Progenitor cell of endocrine pancreas (in vitro differentiated cells): ENCODE results near the gene ACOT2. TPM values are rescaled to one million over a fixed set of nuclear protein-coding genes. Genes with fewer than 3 reads are reported as not detected.
"Not testable (repeated sequence)": the region's sequence is repeated elsewhere in the genome, so short reads cannot be mapped to it uniquely, and the experiment has no call there.

Experiments used
- DNase-seq: peaks from one replicate; pipeline ENCODE4 v3.0.0; 2021; ENCODE audit warnings: low spot score; ENCODE audit not compliant: unreplicated experiment
- H3K27ac Mint-ChIP-seq: 2 replicates; pipeline ENCODE4 v1.8.0; 2021; ENCODE audit warnings: mild to moderate bottlenecking, moderate library complexity, mixed read lengths
- H3K27me3 Mint-ChIP-seq: 2 replicates; pipeline ENCODE4 v1.8.0; 2021; ENCODE audit warnings: mixed read lengths
- H3K36me3 Mint-ChIP-seq: 2 replicates; pipeline ENCODE4 v1.8.0; 2022; ENCODE audit warnings: mixed read lengths; ENCODE audit not compliant: insufficient read depth
- H3K4me1 Mint-ChIP-seq: 2 replicates; pipeline ENCODE4 v1.8.0; 2021; ENCODE audit warnings: low read depth, mixed read lengths
- H3K4me3 Mint-ChIP-seq: 2 replicates; pipeline ENCODE4 v1.8.0; 2021; ENCODE audit warnings: low read depth, mild to moderate bottlenecking, moderate library complexity, mixed read lengths
- H3K9me3 Mint-ChIP-seq: 2 replicates; pipeline ENCODE4 v1.8.0; 2021; ENCODE audit warnings: low read depth, mixed read lengths
- total RNA-seq: library from RNA; stranded (reverse); gene quantifications from 2 replicates; pipeline ENCODE4 v1.2.1, GENCODE V29; 2021
- TF ChIP-seq, protein P1 (sequence below): fragments of 200-600 bp; sonication (generic); IDR thresholded peaks from one replicate; pipeline ENCODE4 v1.5.0; 2021; ENCODE audit warnings: antibody characterized with exemption, mild to moderate bottlenecking; ENCODE audit not compliant: unreplicated experiment

Gene ACOT2
- total RNA-seq, 1 donor from 2014 or later = 13.5 TPM

DNA sequence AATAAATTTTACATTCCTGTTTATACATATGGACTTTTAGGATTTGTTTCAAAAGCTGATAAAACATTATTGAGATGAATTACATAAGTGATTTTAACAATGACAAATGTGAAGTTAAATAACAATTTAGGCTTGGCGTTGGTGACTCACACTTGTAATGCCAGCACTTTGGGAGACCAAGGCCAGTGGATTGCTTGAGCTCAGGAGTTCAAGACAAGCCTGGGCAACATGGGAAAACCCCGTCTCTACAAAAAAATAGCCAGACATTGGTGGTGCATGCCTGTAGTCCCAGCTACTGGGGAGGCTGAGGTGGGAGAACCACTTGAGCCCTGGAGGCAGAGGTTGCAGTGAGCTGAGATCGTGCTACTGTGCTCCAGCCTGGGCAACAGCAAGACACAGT, 7.4 kb downstream of the ACOT2 start:
- Mint-ChIP-seq H3K27me3 (no peaks in the 10 kb centered on the region), H3K36me3 (peaks cover 17% of the 10 kb centered on the region), H3K27ac (no peak overlapping the region), H3K4me3 (no peak overlapping the region), H3K4me1 (no peaks in the 10 kb centered on the region), H3K9me3 (no peaks in the 10 kb centered on the region)
- DNase-seq = no peak
- TF ChIP-seq, protein P1, sequence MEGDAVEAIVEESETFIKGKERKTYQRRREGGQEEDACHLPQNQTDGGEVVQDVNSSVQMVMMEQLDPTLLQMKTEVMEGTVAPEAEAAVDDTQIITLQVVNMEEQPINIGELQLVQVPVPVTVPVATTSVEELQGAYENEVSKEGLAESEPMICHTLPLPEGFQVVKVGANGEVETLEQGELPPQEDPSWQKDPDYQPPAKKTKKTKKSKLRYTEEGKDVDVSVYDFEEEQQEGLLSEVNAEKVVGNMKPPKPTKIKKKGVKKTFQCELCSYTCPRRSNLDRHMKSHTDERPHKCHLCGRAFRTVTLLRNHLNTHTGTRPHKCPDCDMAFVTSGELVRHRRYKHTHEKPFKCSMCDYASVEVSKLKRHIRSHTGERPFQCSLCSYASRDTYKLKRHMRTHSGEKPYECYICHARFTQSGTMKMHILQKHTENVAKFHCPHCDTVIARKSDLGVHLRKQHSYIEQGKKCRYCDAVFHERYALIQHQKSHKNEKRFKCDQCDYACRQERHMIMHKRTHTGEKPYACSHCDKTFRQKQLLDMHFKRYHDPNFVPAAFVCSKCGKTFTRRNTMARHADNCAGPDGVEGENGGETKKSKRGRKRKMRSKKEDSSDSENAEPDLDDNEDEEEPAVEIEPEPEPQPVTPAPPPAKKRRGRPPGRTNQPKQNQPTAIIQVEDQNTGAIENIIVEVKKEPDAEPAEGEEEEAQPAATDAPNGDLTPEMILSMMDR = no peak

DNA sequence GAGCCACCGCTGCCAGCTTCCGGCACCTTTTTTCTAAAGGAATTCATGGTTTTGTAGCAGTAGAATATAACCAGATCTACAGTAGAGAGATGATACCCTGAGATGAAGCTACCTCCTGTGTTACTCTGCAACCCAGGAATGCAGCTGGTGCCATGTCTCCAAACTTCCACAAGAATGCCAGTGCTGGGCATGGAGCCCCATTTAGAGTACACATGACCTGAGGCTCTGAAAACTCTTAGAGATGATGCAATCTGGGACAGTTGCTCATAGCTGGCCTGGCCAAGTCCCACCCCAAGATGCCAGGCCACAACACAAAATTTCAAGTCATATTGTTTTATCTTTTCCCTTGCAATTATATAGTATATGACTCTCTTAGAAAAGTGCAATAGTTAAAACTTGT, 8.2 kb downstream of the ACOT2 start:
- H3K36me3 Mint-ChIP-seq = peaks cover 16% of the 10 kb centered on the region
- H3K4me3 Mint-ChIP-seq, DNase-seq, H3K9me3 Mint-ChIP-seq, H3K4me1 Mint-ChIP-seq, H3K27me3 Mint-ChIP-seq, H3K27ac Mint-ChIP-seq: not testable (repeated sequence)

DNA sequence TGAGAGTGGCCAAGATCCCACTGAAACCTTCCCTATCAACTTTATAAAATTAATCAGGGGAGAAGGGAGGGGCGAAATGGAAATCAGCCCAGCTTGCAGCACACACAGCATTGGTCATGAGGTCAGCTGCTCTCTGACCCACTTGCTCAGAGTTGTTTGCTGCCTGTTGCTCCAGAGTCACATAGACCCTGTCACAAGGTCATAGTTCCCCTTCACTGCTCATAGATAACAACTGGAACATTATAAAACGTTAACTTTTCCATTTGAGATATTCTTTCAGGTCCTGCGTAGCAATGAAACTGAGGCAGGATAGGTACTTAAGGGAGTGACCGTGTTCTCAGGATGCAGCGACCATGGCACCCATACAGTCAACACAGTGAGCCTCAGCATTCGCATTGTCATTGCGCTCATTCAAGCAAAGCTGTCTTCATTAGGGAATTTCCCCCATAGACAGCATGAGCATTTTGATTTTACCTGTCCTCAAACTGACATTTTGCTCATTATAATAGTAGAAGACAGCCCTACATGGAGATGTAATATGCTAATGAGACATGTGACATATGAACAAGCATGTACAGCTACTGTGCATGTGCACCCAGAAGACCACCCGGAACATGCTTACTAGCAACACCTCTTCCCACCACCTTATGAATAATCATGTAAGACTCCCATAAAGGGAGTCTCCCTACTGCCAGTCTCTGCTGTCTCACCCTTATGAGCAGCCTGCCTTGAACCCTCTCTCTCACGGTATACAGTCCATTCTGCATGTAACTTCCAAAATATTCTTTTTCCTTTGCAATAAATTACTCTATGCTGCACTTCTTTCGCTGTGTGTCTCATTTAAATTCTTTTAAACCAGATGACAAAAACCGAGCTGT, 13.3 kb downstream of the ACOT2 start:
- H3K27ac Mint-ChIP-seq, H3K9me3 Mint-ChIP-seq, DNase-seq, H3K4me3 Mint-ChIP-seq, H3K4me1 Mint-ChIP-seq, H3K27me3 Mint-ChIP-seq, H3K36me3 Mint-ChIP-seq: not testable (repeated sequence)

DNA sequence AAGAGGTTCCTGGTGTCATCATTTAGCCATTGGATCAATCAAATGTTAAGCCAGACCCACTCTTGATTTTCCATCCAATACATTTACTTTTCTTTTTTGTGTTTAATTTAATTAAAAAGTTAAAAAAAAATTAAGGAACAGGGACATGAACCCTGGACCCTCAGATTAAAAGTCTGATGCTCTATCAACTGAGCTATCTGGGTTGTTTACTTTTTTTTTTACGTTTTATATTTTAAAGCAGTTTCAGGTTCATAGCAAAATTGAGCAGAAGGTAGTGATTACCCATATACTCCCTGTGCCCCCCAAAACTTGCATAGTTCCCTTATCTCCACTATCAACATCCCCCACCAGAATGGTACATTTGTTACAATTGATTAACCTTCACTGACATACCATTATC, 19.7 kb downstream of the ACOT2 start:
- H3K4me3 Mint-ChIP-seq = no peak overlapping the region
- H3K36me3 Mint-ChIP-seq = no peaks in the 10 kb centered on the region
- TF ChIP-seq, protein P1 = no peak
- H3K27ac Mint-ChIP-seq = no peak overlapping the region
- DNase-seq = no peak
- H3K4me1 Mint-ChIP-seq = no peaks in the 10 kb centered on the region
- H3K9me3 Mint-ChIP-seq = no peaks in the 10 kb centered on the region
- peaks cover 4% of the 10 kb centered on the region for H3K27me3 Mint-ChIP-seq

DNA sequence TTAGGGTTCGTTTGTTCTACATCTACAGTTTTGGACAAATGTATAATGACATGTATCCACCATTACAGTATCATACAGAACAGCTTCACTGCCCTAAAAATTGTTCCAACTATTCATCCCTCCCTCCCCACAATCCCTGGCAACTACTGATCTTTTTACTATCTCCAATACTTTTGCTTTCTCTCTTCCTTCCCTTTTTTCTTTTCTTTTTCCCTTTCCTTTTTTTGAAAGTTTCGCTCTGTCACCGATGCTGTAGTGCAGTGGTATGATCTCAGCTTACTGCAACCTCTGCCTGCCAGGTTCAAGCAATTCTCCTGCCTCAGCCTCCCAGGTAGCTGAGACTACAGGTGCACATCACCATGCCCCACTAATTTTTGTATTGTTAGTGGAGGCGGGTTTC, 20.1 kb downstream of the ACOT2 start:
- Mint-ChIP-seq H3K27me3 (peaks cover 4% of the 10 kb centered on the region), H3K4me1 (no peaks in the 10 kb centered on the region), H3K27ac (no peak overlapping the region), H3K36me3 (no peaks in the 10 kb centered on the region), H3K9me3 (no peaks in the 10 kb centered on the region), H3K4me3 (no peak overlapping the region)
- TF ChIP-seq, protein P1 = no peak
- DNase-seq = no peak

DNA sequence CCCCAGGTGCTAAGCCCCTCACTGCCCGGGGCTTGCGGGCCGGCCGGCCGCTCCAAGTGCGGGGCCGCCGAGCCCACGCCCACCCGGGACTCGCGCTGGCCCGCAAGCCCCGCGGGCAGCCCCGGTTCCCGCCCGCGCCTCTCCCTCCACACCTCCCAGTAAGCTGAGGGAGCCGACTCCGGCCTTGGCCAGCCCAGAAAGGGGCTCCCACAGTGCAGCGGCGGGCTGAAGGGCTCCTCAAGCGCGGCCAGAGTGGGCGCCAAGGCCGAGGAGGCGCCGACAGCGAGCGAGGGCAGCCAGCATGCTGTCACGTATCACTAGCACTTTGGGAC, 21.6 kb downstream of the ACOT2 start:
- H3K4me3 Mint-ChIP-seq, H3K27me3 Mint-ChIP-seq: not testable (repeated sequence)

More for the DNA sequence above, 21.6 kb downstream of the ACOT2 start:
- DNase-seq, H3K4me1 Mint-ChIP-seq, H3K36me3 Mint-ChIP-seq, H3K27ac Mint-ChIP-seq, H3K9me3 Mint-ChIP-seq: not testable (repeated sequence)
